GM19043 (cell line): Measurements from ENCODE around the gene TMEM201.

Source experiments
- ATAC-seq: cut with Tn5 transposase; IDR thresholded peaks from one replicate; pipeline ENCODE4 v1.9.1; 2021; ENCODE audit warnings: low read depth; ENCODE audit not compliant: unreplicated experiment

The TMEM201 gene

GRCh38 chr1:9651565-9652378, 63.1 kb downstream of the TMEM201 start, which contains the start of gene PIK3CD:
Gene PIK3CD, plus strand, starts transcription at chr1:9651731. Its CDS starts 58,725 bp downstream, at chr1:9710456.
- ATAC-seq: no peak

- no peak for ATAC-seq
These were observed 63.9 kb downstream of the TMEM201 start for GRCh38 chr1:9652379-9653209.

GRCh38 chr1:9653210-9653490, 64.4 kb downstream of the TMEM201 start:
- no peak for ATAC-seq

GRCh38 chr1:9653491-9654050, 64.9 kb downstream of the TMEM201 start:
- ATAC-seq: no peak

- no peak for ATAC-seq
These were observed 65.5 kb downstream of the TMEM201 start for GRCh38 chr1:9654051-9654833.

GRCh38 chr1:9654834-9655723, 66.4 kb downstream of the TMEM201 start:
- no peak for ATAC-seq

- no peak for ATAC-seq
These were observed 67.1 kb downstream of the TMEM201 start for GRCh38 chr1:9655836-9656235.

- ATAC-seq: no peak
These were observed 68.9 kb downstream of the TMEM201 start for GRCh38 chr1:9657521-9658032.

- ATAC-seq: no peak
These were observed 69.5 kb downstream of the TMEM201 start for GRCh38 chr1:9658199-9658598.

GRCh38 chr1:9659328-9659727, 70.6 kb downstream of the TMEM201 start:
- no peak for ATAC-seq

- ATAC-seq: no peak
These were observed 74.5 kb downstream of the TMEM201 start for GRCh38 chr1:9663257-9663656.
